GM23338 (cell line): ENCODE measurements around the gene CCDC30. TPM values are rescaled to one million over a fixed set of nuclear protein-coding genes. Genes with fewer than 3 reads are reported as not detected.
A peak's percentile ranks its signal among the peaks of the same experiment; 100 is the strongest.

Experiments used
- ATAC-seq: fragments of 200-7000 bp; cut with Tn5 transposase; 3 replicates; pipeline ENCODE4 v1.9.1; 2020
- DNase-seq: peaks from one replicate; pipeline ENCODE4 v3.0.0-alpha.2; 2015; ENCODE audit warnings: low spot score
- H2AFZ ChIP-seq: fragments of 200-600 bp; sonication (generic); 2 replicates; pipeline ENCODE4 v1.8.0; 2016; ENCODE audit warnings: antibody characterized with exemption, mild to moderate bottlenecking, moderate library complexity
- H3F3A ChIP-seq: fragments of 200-600 bp; sonication (generic); replicated peaks from 2 replicates; pipeline ENCODE4 v1.8.0; 2017; ENCODE audit warnings: antibody characterized with exemption, mixed run types, low read depth
- H3K27ac ChIP-seq: fragments of 200-600 bp; sonication (generic); 2 replicates; pipeline ENCODE4 v1.6.1; 2016; ENCODE audit warnings: low read depth
- H3K27me3 ChIP-seq: fragments of 200-600 bp; sonication (generic); 2 replicates; pipeline ENCODE4 v1.8.0; 2016; ENCODE audit warnings: mild to moderate bottlenecking, mixed run types, moderate library complexity; ENCODE audit not compliant: insufficient read depth
- H3K36me3 ChIP-seq: fragments of 200-600 bp; sonication (generic); 2 replicates; pipeline ENCODE4 v1.8.0; 2016; ENCODE audit warnings: mild to moderate bottlenecking; ENCODE audit not compliant: insufficient read depth
- H3K4me1 ChIP-seq: fragments of 200-600 bp; sonication (generic); 2 replicates; pipeline ENCODE4 v1.8.0; 2016; ENCODE audit warnings: mild to moderate bottlenecking, moderate library complexity; ENCODE audit not compliant: insufficient read depth
- H3K4me2 ChIP-seq: fragments of 200-600 bp; sonication (generic); 2 replicates; pipeline ENCODE4 v1.7.1; 2017; ENCODE audit warnings: mixed run types
- H3K4me3 ChIP-seq: fragments of 200-600 bp; sonication (generic); 2 replicates; pipeline ENCODE4 v1.6.1; 2016; ENCODE audit warnings: mixed run types
- H3K79me2 ChIP-seq: fragments of 200-600 bp; sonication (generic); replicated peaks from 2 replicates; pipeline ENCODE4 v1.8.0; 2017; ENCODE audit warnings: mild to moderate bottlenecking; ENCODE audit not compliant: insufficient read depth
- H3K9me2 ChIP-seq: fragments of 200-600 bp; sonication (generic); 2 replicates; pipeline ENCODE4 v1.8.0; 2017; ENCODE audit not compliant: insufficient read depth
- H4K20me1 ChIP-seq: fragments of 200-600 bp; sonication (generic); replicated peaks from 2 replicates; pipeline ENCODE4 v1.8.0; 2017; ENCODE audit warnings: mild to moderate bottlenecking; ENCODE audit not compliant: insufficient read depth
- H3K27ac Mint-ChIP-seq: 2 replicates; pipeline ENCODE4 v1.8.0; 2020; ENCODE audit warnings: inconsistent platforms, mild to moderate bottlenecking, moderate library complexity, mixed read lengths
- H3K27me3 Mint-ChIP-seq: 3 replicates; pipeline ENCODE4 v1.8.0; 2022; ENCODE audit warnings: low read depth, mild to moderate bottlenecking, moderate library complexity, mixed read lengths, inconsistent platforms; ENCODE audit not compliant: insufficient read depth, poor library complexity
- H3K36me3 Mint-ChIP-seq: 3 replicates; pipeline ENCODE4 v1.8.0; 2021; ENCODE audit warnings: low read depth, mild to moderate bottlenecking, inconsistent platforms, moderate library complexity, mixed read lengths
- H3K4me1 Mint-ChIP-seq: 3 replicates; pipeline ENCODE4 v1.8.0; 2020; ENCODE audit warnings: mild to moderate bottlenecking, inconsistent platforms, mixed read lengths
- H3K4me3 Mint-ChIP-seq: 3 replicates; pipeline ENCODE4 v1.8.0; 2021; ENCODE audit warnings: moderate library complexity, mild to moderate bottlenecking, inconsistent platforms, mixed read lengths
- H3K9me3 Mint-ChIP-seq: 3 replicates; pipeline ENCODE4 v1.8.0; 2020; ENCODE audit warnings: moderate library complexity, mild to moderate bottlenecking, inconsistent platforms, mixed read lengths
- CREB1 ChIP-seq: fragments of 250-450 bp; sonication (Bioruptor Pico); IDR thresholded peaks from 2 replicates; pipeline ENCODE4 v1.5.0; 2020; ENCODE audit warnings: low read depth, mild to moderate bottlenecking, moderate library complexity
- JUNB ChIP-seq: IDR thresholded peaks from one replicate; pipeline ENCODE4 v1.6.1; 2016; ENCODE audit warnings: antibody characterized with exemption; ENCODE audit not compliant: unreplicated experiment
- NANOG ChIP-seq: IDR thresholded peaks from 2 replicates; pipeline ENCODE4 v1.6.1; 2016; ENCODE audit warnings: antibody characterized with exemption, borderline replicate concordance
- POLR2AphosphoS5 ChIP-seq: IDR thresholded peaks from 2 replicates; pipeline ENCODE4 v1.6.1; 2016; ENCODE audit warnings: antibody characterized with exemption, low read depth
- ZNF114 ChIP-seq: fragments of 250-450 bp; sonication (Bioruptor Pico); IDR thresholded peaks from 2 replicates; pipeline ENCODE4 v1.5.0; 2020; ENCODE audit warnings: mild to moderate bottlenecking, moderate library complexity
- ZNF331 ChIP-seq: fragments of 250-450 bp; sonication (Bioruptor Pico); IDR thresholded peaks from 2 replicates; pipeline ENCODE4 v1.5.0; 2020; ENCODE audit warnings: low read depth, mild to moderate bottlenecking, moderate library complexity
- polyA plus RNA-seq: library from polyadenylated mRNA; unstranded; fragments of >200 nt; fragmentation: Nextera tagmentation; extraction: Ambion mirVana; gene quantifications from 2 replicates; pipeline ENCODE4 v1.2.1, GENCODE V29; 2016
- total RNA-seq: library from RNA; depleted of rRNA; stranded (reverse); fragments of >200 nt; shearing (Covaris generic); gene quantifications from 2 replicates; pipeline ENCODE4 v1.2.3, GENCODE V29; 2014
- TF ChIP-seq, protein P1 (sequence below): fragments of 250-450 bp; sonication (Bioruptor Pico); IDR thresholded peaks from 2 replicates; pipeline ENCODE4 v1.5.0; 2020; ENCODE audit warnings: mild to moderate bottlenecking, moderate library complexity
- TF ChIP-seq, protein P2 (sequence below): IDR thresholded peaks from 2 replicates; pipeline ENCODE4 v1.6.1; 2016; ENCODE audit warnings: antibody characterized with exemption

CCDC30 gene
- total and polyA plus RNA-seq, 2 experiments from 2014 or later, result 0.56 to 1.8 TPM

DNA sequence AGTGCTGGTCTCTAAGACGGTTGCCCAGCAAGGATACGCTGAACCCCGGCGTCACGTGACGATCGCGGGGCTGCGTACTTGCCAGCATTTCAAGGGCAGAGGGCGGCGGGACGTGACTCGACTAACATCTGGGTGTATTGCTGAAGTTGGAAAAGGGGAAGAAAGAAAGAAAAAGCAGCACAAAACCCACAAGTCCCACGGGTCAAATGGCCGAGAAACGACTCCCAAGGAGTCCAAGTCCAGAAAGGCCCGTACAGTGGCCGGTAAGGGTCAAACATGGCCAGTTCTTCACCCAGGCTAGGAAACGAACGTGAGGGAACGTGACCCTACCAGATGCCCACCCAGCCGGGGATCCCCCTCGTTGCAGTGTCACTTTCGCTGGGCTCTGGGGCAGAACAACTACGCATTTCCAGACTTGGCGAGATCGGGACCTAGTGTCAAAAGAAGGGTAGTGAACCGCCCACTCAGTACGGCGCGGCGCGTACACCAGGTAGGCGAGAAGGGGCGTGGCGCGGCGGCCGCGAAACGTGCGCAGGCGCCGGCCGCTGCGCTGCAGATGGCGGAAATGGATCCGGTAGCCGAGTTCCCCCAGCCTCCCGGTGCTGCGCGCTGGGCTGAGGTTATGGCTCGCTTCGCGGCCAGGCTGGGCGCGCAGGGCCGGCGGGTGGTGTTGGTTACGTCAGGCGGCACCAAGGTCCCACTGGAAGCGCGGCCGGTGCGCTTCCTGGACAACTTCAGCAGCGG lies 6.9 kb upstream of the CCDC30 start, which contains the start of the genes PPCS and ZMYND12 (continued):
- TF ChIP-seq, protein P1, sequence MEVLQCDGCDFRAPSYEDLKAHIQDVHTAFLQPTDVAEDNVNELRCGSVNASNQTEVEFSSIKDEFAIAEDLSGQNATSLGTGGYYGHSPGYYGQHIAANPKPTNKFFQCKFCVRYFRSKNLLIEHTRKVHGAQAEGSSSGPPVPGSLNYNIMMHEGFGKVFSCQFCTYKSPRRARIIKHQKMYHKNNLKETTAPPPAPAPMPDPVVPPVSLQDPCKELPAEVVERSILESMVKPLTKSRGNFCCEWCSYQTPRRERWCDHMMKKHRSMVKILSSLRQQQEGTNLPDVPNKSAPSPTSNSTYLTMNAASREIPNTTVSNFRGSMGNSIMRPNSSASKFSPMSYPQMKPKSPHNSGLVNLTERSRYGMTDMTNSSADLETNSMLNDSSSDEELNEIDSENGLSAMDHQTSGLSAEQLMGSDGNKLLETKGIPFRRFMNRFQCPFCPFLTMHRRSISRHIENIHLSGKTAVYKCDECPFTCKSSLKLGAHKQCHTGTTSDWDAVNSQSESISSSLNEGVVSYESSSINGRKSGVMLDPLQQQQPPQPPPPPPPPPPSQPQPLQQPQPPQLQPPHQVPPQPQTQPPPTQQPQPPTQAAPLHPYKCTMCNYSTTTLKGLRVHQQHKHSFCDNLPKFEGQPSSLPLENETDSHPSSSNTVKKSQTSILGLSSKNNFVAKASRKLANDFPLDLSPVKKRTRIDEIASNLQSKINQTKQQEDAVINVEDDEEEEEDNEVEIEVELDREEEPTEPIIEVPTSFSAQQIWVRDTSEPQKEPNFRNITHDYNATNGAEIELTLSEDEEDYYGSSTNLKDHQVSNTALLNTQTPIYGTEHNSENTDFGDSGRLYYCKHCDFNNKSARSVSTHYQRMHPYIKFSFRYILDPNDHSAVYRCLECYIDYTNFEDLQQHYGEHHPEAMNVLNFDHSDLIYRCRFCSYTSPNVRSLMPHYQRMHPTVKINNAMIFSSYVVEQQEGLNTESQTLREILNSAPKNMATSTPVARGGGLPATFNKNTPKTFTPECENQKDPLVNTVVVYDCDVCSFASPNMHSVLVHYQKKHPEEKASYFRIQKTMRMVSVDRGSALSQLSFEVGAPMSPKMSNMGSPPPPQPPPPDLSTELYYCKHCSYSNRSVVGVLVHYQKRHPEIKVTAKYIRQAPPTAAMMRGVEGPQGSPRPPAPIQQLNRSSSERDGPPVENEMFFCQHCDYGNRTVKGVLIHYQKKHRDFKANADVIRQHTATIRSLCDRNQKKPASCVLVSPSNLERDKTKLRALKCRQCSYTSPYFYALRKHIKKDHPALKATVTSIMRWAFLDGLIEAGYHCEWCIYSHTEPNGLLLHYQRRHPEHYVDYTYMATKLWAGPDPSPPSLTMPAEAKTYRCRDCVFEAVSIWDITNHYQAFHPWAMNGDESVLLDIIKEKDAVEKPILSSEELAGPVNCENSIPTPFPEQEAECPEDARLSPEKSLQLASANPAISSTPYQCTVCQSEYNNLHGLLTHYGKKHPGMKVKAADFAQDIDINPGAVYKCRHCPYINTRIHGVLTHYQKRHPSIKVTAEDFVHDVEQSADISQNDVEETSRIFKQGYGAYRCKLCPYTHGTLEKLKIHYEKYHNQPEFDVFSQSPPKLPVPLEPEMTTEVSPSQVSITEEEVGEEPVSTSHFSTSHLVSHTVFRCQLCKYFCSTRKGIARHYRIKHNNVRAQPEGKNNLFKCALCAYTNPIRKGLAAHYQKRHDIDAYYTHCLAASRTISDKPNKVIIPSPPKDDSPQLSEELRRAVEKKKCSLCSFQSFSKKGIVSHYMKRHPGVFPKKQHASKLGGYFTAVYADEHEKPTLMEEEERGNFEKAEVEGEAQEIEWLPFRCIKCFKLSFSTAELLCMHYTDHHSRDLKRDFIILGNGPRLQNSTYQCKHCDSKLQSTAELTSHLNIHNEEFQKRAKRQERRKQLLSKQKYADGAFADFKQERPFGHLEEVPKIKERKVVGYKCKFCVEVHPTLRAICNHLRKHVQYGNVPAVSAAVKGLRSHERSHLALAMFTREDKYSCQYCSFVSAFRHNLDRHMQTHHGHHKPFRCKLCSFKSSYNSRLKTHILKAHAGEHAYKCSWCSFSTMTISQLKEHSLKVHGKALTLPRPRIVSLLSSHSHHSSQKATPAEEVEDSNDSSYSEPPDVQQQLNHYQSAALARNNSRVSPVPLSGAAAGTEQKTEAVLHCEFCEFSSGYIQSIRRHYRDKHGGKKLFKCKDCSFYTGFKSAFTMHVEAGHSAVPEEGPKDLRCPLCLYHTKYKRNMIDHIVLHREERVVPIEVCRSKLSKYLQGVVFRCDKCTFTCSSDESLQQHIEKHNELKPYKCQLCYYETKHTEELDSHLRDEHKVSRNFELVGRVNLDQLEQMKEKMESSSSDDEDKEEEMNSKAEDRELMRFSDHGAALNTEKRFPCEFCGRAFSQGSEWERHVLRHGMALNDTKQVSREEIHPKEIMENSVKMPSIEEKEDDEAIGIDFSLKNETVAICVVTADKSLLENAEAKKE (CRISPR knock-in tag), result no peak
- peak; percentile 68 for TF ChIP-seq POLR2AphosphoS5

DNA sequence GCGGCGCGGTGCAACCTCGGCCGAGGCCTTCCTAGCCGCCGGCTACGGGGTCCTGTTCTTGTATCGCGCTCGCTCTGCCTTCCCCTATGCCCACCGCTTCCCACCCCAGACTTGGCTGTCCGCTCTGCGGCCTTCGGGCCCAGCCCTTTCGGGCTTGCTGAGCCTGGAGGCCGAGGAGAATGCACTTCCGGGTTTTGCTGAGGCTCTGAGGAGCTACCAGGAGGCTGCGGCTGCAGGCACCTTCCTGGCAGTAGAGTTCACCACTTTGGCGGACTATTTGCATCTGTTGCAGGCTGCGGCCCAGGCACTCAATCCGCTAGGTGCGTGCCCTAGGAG lies 6.4 kb upstream of the CCDC30 start:
- peak overlapping the region; percentile 77 for H3K27ac Mint-ChIP-seq
- TF ChIP-seq NANOG (no peak), POLR2AphosphoS5 (no peak), JUNB (no peak), ZNF331 (CRISPR knock-in tag) (no peak), CREB1 (no peak), ZNF114 (CRISPR knock-in tag) (no peak)
- TF ChIP-seq, protein P1 (CRISPR knock-in tag), result no peak
- TF ChIP-seq, protein P2, sequence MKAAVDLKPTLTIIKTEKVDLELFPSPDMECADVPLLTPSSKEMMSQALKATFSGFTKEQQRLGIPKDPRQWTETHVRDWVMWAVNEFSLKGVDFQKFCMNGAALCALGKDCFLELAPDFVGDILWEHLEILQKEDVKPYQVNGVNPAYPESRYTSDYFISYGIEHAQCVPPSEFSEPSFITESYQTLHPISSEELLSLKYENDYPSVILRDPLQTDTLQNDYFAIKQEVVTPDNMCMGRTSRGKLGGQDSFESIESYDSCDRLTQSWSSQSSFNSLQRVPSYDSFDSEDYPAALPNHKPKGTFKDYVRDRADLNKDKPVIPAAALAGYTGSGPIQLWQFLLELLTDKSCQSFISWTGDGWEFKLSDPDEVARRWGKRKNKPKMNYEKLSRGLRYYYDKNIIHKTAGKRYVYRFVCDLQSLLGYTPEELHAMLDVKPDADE, result no peak

More for the DNA sequence above, 6.4 kb upstream of the CCDC30 start:
- peak; percentile 72 for DNase-seq
- Histone ChIP-seq H3K4me2 (peak overlapping the region; percentile 93), H3K4me3 (peak overlapping the region; percentile 96), H3K79me2 (peaks cover 19% of the 10 kb centered on the region; the same call in 1 of the 2 replicates), H3K27me3 (no peaks in the 10 kb centered on the region), H2AFZ (peak overlapping the region; percentile 100), H3F3A (0 out of 2 replicates have a peak, but pooled peaks cover 12% of the 10 kb centered on the region), H4K20me1 (no peaks in the 10 kb centered on the region), H3K4me1 (peaks cover 9% of the 10 kb centered on the region), H3K36me3 (no peaks in the 10 kb centered on the region; the same call in 1 of the 2 replicates), H3K9me2 (no peaks in the 10 kb centered on the region), H3K27ac (peak overlapping the region; percentile 94)
- peak; percentile 71 for ATAC-seq
- peaks cover 27% of the 10 kb centered on the region for H3K36me3 Mint-ChIP-seq
- no peaks in the 10 kb centered on the region for H3K9me3 Mint-ChIP-seq
- peaks cover 9% of the 10 kb centered on the region for H3K4me1 Mint-ChIP-seq
- H3K4me3 Mint-ChIP-seq, result peak overlapping the region; percentile 88
- peaks cover 12% of the 10 kb centered on the region for H3K27me3 Mint-ChIP-seq
